Ascending aorta (tissue), 2 donors: ENCODE data around the gene EML6. TPM values are rescaled to one million over a fixed set of nuclear protein-coding genes. Genes with fewer than 3 reads are reported as not detected.

Source experiments
- DNase-seq, 2 donors: peaks; one replicate each; pipeline ENCODE4 v3.0.0-alpha.2; 2019; ENCODE audit warnings: low spot score in 2 of 2
- H3K27ac ChIP-seq, 2 donors: fragments of 200-600 bp; sonication (generic); one replicate each; pipeline ENCODE4 v1.5.1; 2016 to 2017; ENCODE audit warnings: mild to moderate bottlenecking in 1 of 2
- H3K27me3 ChIP-seq: fragments of 200-600 bp; sonication (generic); one replicate; pipeline ENCODE4 v1.5.1; 2017
- H3K36me3 ChIP-seq, 2 donors: fragments of 200-600 bp; sonication (generic); one replicate each; pipeline ENCODE4 v1.5.1; 2016
- H3K4me1 ChIP-seq, 2 donors: fragments of 200-600 bp; sonication (generic); one replicate each; pipeline ENCODE4 v1.5.1; 2016 to 2017; ENCODE audit warnings: mild to moderate bottlenecking in 1 of 2
- H3K4me3 ChIP-seq, 2 donors: fragments of 200-600 bp; sonication (generic); one replicate each; pipeline ENCODE4 v1.5.1; 2016 to 2017; ENCODE audit warnings: mild to moderate bottlenecking in 1 of 2
- H3K9me3 ChIP-seq, 2 donors: fragments of 200-600 bp; sonication (generic); one replicate each; pipeline ENCODE4 v1.5.1; 2016
- intact Hi-C: fragments of 100-400 bp; cut with DNase I; formaldehyde crosslinking; loops from one replicate; pipeline ENCODE4 v1.15.1; 2023
- total RNA-seq: library from RNA; depleted of rRNA; stranded (reverse); fragments of >200 nt; gene quantifications from one replicate; pipeline ENCODE4 v1.1.0, GENCODE V29; 2016
- TF ChIP-seq, protein P1 (sequence below), 3 experiments: fragments of 200-600 bp in 2 of 3; fragments of 450-650 bp in 1 of 3; sonication (generic) in 2 of 3; IDR thresholded peaks; one replicate each; pipeline ENCODE4 v1.5.1; 2016 to 2019; ENCODE audit warnings: antibody characterized with exemption in 3 of 3, mild to moderate bottlenecking in 1 of 3, moderate library complexity in 1 of 3

Gene EML6
- total RNA-seq, 1 donor from 2014 or later, result not detected

DNA sequence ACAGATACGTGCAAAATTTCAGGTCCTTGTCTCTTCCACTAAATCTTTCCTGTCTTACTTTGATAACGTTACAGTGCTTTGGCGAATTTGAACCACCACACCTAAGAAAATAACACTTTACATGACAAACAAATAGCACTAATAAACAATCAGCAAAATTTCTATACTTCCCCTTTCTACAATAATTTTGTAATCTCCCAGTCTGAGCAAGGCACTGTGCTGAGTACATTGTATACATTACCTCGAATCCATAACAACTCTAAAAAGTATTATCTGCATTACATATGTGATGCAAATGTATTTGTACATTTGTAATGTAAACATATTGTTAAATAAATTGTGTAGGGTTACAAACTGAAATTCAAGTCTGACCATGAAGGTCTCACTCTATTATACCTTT, 276.9 kb downstream of the EML6 start:
- Histone ChIP-seq H3K4me1 (peaks cover 0 to 38% of the 10 kb centered on the region in 2 donors), H3K27ac (no peak overlapping the region), H3K4me3 (no peak overlapping the region), H3K27me3 (no peaks in the 10 kb centered on the region), H3K36me3 (no peaks in the 10 kb centered on the region), H3K9me3 (no peaks in the 10 kb centered on the region)
- intact Hi-C loops, result no loop called here
- TF ChIP-seq, protein P1, sequence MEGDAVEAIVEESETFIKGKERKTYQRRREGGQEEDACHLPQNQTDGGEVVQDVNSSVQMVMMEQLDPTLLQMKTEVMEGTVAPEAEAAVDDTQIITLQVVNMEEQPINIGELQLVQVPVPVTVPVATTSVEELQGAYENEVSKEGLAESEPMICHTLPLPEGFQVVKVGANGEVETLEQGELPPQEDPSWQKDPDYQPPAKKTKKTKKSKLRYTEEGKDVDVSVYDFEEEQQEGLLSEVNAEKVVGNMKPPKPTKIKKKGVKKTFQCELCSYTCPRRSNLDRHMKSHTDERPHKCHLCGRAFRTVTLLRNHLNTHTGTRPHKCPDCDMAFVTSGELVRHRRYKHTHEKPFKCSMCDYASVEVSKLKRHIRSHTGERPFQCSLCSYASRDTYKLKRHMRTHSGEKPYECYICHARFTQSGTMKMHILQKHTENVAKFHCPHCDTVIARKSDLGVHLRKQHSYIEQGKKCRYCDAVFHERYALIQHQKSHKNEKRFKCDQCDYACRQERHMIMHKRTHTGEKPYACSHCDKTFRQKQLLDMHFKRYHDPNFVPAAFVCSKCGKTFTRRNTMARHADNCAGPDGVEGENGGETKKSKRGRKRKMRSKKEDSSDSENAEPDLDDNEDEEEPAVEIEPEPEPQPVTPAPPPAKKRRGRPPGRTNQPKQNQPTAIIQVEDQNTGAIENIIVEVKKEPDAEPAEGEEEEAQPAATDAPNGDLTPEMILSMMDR (IDR thresholded peaks at IDR 0.05), result no peak
- no peak for DNase-seq

DNA sequence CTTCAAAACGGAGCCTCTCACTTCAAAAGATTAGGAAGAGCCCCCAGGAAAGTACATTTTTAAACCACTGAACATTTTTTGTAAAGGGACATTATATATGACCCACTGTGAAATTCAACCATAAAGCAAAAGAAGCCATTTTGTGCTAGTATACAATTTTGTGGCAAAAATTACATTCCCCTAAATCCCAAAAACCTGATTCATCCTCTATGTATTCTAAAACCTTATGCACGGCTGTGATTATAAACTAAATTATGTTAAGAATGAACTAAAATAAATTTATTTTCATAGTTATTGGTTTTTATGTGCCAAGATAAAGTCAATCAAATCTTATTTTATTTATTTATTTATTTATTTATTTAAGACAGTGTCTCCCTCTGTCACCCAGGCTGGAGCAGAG, 278.3 kb downstream of the EML6 start:
- no peak overlapping the region for H3K27ac ChIP-seq
- TF ChIP-seq, protein P1 (IDR thresholded peaks at IDR 0.05), result no peak
- H3K27me3 ChIP-seq, result no peaks in the 10 kb centered on the region
- intact Hi-C loops, result no loop called here
- no peaks in the 10 kb centered on the region for H3K36me3 ChIP-seq
- H3K4me1 ChIP-seq, result peaks cover 0 to 48% of the 10 kb centered on the region in 2 donors
- no peaks in the 10 kb centered on the region for H3K9me3 ChIP-seq
- H3K4me3 ChIP-seq, result no peak overlapping the region
- no peak for DNase-seq

DNA sequence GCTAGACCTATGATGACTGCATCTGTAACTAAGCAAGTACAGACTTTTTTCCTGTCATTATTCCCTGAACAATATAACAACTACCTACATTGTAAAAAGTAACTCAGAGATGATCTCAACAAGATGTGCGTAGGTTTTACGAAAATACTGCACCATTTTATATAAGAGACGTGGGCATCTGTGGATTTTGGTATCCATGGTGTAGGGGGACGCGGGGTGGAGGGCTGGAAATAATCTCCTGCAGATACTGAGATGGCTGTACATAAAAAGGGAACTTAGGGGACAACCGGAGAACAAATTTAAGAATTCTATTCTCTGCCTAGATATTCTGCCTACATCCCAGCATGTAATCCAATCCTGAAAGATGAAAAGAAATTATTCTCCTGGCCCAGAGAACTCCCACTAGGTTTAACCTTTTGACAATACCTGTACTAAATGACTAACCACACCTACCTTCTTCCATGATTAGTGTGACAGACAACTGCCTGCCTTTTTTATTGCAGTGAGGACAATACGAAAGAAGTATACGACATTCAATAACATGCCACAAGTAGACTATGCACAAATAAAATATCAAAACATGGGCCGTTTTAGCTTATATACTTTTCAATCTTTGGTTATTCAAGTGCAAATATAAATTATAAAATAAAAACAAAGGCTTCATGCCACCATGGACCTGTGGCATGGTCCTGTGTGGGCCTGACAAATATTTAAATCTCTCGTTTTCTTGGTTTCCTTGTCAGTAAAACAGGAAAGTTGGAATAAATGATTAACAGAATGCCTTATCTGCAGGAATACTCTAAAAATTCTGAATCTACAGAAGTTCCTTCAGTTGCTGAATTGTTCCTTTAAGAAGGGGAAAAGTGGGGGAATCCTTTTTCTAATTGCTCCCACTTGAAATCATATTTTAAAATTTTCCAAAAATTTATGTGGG, 280.5 kb downstream of the EML6 start:
- Histone ChIP-seq H3K4me1 (peaks cover 0 to 53% of the 10 kb centered on the region in 2 donors), H3K4me3 (no peak overlapping the region), H3K9me3 (no peaks in the 10 kb centered on the region), H3K36me3 (no peaks in the 10 kb centered on the region), H3K27ac (no peak overlapping the region), H3K27me3 (no peaks in the 10 kb centered on the region)
- intact Hi-C loops, result no loop called here
- DNase-seq, result no peak
- TF ChIP-seq, protein P1 (IDR thresholded peaks at IDR 0.05), result no peak

DNA sequence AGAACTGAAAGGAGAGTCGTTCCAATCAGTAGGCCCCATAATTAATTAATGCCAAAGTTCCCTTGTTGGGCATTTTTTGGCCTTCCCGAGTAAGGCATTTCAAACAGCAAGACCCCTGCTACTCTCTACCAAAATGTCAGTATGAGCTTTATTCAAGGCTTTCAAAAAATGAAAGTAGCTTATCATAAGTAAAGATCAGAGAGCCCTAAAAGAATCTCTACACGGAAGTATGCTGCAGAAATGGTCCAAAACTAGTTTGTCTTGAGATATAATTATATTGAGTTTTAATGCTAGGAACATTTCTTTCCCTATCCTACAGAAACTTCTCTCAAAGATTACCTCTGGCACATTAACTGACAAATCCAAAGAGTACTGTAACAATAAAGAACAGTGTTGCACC, 282.8 kb downstream of the EML6 start:
- intact Hi-C loops, result no loop called here
- Histone ChIP-seq H3K36me3 (no peaks in the 10 kb centered on the region), H3K4me3 (no peak overlapping the region), H3K27me3 (no peaks in the 10 kb centered on the region), H3K4me1 (peaks cover 0 to 60% of the 10 kb centered on the region in 2 donors), H3K27ac (no peak overlapping the region), H3K9me3 (no peaks in the 10 kb centered on the region)
- no peak for DNase-seq
- TF ChIP-seq, protein P1 (IDR thresholded peaks at IDR 0.05), result no peak

DNA sequence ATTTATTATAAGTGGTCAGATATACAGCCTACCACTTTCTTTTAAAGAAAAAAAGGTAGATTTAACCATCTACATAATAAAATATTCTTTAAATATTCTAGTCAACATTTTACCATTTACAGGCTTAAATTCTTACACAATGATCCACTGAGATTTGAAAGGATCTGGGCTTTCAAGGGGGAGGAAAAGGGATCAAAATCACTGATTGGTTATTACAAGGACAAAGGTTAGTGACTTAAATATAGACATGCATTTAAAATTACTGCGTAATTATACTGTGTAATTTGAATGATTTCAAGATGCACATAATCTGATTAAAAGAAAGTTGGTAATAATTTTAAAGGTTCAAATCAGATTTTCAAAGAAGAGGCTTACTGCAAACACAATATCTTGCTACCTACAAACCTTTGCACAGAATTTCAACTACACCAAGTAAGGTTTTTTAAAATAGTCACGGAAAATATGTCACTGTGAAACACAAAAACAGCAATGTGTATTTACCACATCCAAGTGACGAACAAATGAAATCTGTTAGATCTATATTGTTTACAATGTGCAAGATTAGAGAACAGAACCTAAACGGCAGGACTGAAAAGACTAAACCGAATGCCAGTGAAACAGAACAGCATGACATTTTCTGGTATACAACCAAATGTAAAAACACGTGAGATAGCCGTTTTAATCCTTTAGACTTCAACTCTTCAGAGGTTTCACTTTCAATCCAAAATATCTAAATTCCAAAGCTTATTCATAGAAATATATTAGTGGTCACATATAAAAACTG, 286.0 kb downstream of the EML6 start:
- Histone ChIP-seq H3K4me3 (peak overlapping the region; percentile 30 to 36), H3K9me3 (no peaks in the 10 kb centered on the region), H3K27ac (peak overlapping the region in 1 of 2 donors; percentile 34), H3K4me1 (peaks cover under 1 to 71% of the 10 kb centered on the region in 2 donors), H3K27me3 (no peaks in the 10 kb centered on the region), H3K36me3 (no peaks in the 10 kb centered on the region)
- TF ChIP-seq, protein P1 (IDR thresholded peaks at IDR 0.05), result no peak
- no peak for DNase-seq
- intact Hi-C loops, result loop anchor here (10.0 kb wide), 1 partner anchor 105 kb away; no protein-coding TSS in a partner anchor
